GM23248 (cell line): ENCODE results near the gene SCML1.

ENCODE experiments used
- EZH2 ChIP-seq: fragments of 200-600 bp; sonication (generic); IDR thresholded peaks from 2 replicates; pipeline ENCODE4 v1.6.1; 2018; ENCODE audit warnings: antibody characterized with exemption, mild to moderate bottlenecking; ENCODE audit not compliant: insufficient read depth, poor library complexity, severe bottlenecking
- EZH2phosphoT487 ChIP-seq: fragments of 200-600 bp; sonication (generic); IDR thresholded peaks from 2 replicates; pipeline ENCODE4 v1.6.1; 2018; ENCODE audit warnings: antibody characterized with exemption, moderate library complexity, mild to moderate bottlenecking, low read depth; ENCODE audit not compliant: insufficient read depth

DNA sequence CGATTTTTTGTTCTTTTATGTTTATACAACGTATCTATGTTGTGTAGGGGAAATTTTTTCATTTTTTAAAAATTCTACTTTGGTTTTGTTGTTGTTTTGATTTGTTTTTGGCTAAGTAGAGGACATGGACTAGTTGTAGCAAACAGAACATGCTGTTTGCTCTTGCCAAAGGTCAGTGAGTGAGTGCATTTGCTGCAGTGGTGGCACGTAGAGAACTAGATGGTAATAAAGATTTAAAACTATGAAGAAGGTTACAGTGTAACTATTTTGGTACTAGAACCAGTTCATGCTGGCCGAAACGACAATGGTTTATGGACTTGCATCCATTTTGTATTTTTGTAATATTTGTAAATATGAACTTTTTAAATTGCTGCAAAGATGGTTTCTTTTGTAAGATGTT lies 1.9 kb upstream of the SCML1 start:
- TF ChIP-seq EZH2 (no peak), EZH2phosphoT487 (no peak)
